HS-27A (cell line): ENCODE measurements around the gene SLC12A3.
"Not testable (repeated sequence)": the region's sequence is repeated elsewhere in the genome, so short reads cannot be mapped to it uniquely, and the experiment has no call there.

Source experiments
- DNase-seq: peaks from one replicate; pipeline ENCODE4 v3.0.0-alpha.2; 2012; ENCODE audit warnings: low read depth, missing footprints

SLC12A3 gene

DNA sequence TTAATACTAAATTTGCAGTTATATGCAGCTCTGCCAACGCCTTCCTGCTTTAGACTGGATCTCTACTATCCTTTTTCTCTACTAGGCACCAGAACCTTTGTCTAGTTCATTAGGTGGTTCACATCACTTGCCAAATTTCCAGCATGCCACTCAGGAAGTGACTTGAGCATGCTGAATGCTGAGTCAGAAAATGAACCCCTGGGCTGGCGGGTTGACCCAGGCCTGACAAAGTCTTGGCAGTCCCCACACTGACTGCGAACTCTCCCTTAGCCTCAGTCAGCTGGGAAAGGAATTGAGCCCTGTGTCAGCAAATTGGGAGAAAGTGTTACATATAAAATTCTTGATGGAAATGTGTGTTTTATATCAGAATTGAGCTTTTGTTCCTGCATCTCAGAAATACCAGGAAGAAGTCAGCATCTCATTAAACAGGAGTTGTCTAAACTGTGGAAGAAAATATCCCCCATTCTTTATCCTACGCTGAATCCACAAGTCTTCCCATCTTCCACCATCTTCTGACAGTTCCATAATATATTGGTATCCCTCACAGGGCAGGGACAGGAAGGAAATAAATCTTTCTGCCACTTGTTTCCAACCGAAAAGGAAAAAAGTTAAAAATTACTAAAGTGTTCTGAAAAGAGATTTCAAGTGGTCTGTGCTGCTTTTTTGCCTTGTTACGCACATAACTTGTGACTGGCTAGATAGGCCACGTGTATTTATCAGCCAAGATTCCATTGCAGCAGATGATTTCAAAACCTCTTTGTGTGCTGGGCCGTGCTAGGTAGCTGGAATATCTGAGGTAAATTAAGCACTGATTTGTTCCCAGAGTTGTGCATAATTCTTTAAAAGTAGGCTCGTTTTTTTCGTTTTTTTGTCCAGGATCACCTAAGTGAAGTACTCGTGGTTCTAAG is 16.7 kb upstream of the SLC12A3 start:
- DNase-seq = peak; percentile 38

DNA sequence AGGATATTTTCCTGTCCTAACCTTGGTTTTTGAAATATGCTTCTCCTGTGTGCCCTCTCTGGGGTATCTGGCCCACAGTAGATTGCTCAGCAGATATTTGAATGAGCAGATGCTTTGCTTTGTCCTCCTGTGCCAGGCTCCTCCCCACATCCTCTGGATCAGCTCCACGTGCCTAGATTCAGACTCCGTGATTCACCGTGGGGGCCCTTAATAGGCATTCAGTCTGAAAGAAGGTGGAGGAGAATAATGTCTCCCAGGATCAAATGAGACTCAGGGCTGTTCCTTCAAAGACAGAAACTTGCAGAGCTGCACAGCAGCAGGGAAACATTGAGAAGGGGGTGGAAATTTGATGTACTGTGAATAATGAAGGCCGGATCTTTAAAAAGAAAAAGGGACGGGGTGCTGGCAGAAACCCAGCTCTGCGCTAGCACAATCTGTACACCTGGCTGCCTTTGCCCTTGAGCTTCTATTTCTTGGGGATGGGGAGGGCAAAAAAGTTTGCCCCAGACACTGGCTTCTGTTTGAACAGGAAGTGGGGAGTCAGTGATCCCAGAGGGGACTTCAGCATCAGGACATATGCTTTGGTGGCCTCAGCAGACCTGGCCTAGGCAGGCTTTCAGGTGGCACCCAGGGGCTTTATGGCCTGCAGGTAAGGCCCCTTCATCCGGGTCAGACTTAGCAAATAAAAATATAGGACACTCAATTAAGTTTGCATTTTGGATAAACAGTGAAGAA is 15.9 kb upstream of the SLC12A3 start:
- DNase-seq = peak; percentile 29

DNA sequence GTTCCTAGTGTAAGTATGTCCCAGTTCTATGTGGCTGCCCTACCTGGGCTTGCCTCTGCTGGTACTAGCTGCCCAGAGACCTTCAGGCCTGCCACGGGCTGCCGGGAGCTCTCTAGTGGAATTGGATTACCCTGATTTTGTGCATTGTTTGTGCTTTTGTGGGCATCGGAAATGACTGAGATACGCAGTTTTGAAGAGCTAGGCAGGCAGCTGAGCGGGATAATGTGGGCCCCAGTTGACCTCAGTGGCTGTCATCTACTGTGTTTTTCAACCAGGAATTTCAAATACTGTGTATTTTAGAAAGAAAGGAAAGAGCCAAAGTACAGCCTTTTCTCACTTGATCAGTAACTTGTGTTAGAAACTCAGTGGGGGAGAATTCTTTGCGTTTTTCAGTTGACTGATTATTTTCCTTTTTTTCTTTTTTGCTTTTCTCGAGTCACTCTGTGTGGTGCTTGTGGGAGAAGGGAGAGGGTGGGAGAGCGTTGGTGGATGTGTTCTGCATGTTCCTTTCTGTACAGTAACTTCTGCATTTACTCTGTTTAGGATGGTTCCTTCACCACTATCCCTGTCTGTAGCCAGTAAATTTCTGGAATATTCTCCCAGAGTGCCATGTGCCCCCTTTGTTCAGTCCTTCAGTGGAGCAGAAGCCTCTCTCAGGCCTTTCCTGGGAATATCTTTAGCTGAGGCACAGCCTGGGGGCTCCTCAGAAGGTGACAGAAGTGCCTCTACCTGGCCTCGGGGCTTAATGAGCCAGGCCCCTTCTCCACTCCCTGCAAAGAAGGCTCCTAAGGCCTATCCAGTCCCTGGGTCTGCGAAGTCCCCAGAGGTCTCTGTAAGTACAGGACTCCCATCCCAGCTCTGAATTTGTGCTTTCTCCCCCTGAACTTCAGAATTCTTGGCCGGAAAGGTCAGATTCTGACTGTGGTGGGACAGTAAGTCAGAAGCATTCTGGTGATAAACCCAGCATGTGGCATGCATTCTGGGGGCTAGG is 15.0 kb upstream of the SLC12A3 start:
- DNase-seq = no peak

DNA sequence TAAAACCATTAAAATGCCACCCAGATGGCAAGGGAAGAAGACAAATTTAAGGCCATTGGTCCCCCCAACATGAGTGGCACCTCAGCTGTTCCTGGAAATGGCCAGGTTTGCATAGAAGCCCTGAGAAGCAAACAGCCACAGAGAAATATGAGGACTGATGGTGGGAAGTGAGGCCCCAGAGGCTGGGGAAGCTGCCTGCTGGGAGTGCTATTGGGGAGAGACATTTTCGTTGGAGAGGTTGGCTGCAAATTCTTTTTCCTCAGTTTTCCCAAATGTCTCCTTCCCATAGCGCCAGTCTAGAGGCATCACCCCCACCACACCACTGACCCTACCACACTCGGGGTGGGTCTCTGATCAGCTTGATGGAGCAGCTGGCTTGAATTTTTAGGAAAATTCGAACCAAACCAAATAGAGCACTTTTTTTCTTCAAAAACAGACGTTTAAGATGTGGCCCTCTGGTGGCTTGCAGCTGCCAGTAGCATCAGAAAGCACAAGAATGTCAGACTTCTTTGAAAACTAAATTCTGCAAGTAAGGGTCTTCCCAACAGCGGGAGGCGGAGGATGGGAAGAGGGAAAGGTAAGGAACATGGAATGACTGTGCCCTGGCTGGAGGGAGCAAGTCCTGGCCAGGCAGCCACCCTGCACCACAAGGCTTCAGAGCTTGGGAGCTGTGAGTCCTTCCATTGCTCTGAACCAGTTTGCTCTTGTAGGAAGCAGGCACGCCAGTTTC is 13.2 kb upstream of the SLC12A3 start:
- DNase-seq = no peak

DNA sequence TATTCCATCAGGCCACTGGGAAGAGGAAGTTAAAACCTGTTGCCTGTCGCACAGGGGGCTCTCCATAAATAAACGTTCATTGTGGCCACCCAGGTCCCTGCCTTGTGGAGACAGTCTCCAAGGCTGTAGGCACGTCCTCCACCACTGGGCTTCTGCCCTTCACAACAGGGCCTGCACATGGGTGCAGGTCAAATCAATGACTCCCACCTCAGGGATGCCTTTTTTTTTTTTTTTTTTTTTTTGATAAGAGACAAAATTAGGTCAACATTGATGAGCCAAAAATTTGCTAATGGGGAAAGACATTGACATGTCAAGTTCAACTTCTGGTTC is 12.6 kb upstream of the SLC12A3 start:
- DNase-seq = no peak

DNA sequence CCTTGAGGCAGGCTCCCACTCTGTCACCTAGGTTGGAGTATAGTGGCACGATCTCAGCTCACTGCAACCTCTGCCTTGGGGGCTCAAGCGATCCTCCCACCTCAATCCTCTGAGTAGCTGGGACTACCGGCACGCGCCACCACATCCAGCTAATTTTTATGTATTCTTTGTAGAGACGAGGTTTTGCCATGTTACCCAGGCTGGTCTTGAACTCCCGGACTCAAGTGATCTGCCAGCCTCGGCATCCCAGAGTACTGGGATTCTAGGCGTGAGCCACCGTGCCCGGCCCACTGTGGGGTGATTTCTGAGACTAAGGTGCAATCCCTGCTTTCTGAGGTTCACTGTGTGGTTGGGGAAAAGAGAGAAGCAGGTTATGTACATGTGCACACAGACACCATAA is 12.0 kb upstream of the SLC12A3 start:
- no peak for DNase-seq

DNA sequence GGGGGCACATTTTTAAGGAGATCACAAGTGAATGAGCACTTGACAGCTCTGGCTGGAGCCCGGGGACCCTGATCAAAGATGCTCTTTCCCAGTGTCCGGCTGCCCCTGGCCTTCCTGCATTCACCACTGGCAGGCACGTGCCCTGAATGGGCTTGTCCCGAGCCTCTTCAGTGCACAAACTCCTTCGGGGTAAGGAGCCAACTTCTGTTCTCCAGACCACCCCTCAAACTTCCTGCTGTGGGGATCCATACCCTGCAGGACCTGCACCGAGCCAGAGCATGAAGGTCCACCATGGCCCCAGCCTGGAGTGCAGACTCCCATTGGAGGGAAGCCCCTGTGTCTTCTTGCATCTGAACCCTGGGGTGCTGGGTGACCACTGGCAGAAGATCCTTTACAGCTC is 9.8 kb upstream of the SLC12A3 start:
- no peak for DNase-seq

DNA sequence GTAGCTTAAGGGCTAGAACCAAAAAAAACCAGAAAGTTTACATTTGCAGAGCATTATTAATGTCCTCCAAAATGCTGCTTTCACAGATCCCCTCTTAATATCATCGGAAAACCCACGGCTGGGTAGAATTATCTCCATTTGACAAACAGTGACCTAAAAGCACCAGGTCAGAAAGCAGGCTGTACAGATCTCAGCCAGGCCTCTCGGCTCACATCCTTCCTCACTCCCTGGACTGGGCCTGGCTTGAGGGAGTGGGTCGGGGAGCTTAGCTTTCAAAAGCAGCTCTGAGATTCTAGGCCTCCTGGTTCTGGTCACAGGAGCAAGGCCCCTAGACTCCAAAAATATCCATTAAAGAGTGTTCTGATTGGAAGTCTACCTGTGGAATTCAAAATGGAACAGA is 9.1 kb upstream of the SLC12A3 start:
- DNase-seq = no peak

DNA sequence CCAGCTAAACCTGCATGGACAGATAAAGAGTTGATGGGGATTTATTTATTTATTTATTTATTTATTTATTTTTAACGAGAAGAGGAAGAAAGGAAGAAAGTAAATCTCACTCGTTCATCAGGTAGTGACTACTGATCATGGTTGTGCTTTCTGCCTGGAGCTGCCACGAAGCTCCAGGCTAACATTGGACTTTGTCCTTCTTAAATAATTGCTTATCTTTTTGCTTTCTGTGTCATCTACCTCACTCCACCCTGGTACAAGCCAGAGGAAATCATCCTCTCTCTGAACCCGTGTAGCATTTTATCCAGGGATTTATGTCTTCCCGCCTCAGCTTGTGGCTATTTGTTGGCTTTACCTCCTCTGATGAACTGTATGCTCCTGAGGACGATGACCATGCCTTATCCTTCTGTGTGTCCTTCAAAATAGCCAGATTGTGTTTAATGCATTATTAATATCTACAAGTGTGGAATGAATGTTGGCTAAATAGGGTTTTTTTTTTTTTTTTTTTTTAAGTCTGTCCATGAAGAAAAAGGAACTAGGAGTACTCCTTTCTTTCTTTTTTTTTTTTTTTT is 8.0 kb upstream of the SLC12A3 start:
- no peak for DNase-seq

DNA sequence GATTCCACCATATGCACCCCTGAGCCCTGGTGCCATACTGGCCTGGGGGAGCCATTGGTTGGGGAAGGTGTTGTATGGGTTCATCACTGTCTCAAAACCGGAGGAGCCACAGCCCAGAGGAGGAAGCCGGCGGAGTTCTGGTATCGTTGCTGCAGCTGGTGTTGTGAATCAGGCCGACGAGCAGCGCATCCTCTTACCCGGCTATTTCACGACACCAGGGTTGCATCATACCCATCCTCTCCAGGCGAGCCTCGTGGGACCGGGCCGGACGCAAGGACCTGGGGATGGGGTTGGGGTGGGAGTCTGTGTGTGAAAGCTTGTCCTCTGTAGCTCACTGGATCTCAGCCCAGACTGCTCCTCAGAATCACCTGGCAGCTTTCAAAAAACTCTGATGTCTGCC is 6.6 kb upstream of the SLC12A3 start:
- no peak for DNase-seq

DNA sequence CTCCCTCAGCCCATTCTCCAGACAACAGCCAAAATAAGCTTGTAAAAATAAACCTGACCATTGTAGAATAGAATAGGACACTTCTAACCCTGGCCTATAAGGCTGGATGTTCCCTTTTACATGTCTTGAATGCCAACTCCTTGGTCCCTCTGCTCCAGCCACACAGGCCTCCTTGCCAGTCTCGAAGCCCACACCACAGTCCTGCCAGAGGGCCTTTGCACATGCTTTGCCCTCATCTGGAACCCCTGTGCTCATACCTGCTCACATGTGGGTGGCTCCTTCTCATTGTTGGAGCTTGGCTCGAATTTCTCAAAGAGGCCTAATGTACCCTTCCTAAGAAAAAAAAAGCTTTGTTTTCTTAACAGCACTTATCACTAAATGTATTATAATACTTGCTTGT is 5.4 kb upstream of the SLC12A3 start:
- no peak for DNase-seq

DNA sequence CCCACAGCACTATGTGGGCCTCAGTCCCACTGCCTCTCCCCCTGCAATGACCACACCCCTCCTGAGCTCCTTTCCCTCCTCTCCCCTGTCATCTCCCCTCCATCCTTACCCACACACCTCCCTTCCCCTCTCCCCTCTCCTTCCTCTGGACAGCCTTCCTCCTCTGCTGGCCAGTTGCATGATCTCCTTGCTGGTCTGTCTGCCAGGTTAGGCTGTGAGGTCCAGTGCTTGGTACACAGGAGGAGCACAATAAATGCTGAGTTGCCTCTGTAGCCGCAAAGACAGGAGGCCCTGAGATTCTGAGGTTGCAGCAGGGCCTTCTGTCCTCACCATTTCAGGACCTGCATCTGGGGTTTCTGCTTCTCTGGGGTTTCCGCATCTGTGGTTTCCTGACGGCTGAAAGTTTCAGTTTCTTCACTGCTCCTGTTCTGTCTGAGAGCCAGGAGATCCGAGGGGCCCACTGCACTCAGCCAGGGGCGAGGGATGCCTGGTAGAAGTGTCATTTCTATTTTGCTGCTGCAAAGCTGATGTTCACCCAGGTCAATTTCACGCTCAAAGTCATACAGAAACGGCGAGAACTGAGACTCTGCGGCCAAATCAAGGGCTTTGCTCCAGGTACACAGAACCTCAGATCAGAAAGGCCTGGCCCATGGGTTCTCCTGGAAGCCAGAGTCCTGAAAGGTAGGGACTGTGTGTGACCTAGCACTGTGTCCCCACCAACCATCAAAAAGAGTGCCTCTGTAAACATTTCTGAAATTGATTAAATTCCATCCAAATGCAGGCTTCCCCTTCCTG is 4.6 kb upstream of the SLC12A3 start:
- DNase-seq = no peak

DNA sequence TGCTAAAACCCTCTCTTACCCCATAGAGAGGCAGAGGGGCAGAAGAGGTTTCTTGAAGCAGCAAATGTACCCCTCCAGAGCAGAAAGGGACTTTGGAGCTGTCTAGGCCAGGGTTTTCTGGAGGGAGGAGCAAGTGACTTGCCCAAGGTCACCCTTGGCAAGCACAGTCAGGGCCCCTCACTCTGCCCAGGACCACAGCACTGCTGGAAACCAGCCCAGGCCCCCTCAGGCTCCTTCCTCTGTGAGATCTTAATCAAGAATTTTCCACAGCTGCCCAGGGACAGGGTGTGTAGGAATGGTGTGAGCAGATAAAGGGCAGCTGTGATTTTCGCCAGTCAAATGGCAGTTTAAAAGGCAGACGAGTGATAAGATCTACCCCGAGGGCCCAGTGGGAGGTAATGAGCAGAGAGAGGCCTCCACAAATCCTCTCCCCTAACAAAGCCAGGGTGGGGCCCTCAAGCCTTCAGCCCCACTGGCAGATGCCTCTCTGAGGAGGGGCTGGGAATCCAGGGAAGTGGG is 3.9 kb upstream of the SLC12A3 start:
- no peak for DNase-seq

DNA sequence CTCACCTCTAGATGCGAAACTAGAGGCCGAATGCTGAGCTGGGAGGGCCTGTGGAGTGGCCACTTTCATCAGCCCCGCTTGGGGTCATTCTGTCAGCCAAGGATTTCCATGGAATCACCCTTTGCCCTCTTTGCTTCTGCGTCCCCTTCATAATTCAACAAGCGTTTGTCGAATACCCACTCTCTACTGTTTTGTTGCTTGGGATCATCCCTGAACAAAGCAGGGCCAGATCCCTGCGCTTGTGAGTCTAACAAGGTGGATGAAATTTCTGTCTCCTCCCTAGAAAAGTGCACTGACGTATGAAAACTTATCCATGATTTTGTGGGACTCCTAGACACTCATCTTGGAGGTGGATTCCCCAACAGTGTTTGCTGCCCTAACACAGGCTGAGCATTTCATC is 3.3 kb upstream of the SLC12A3 start:
- DNase-seq = no peak

DNA sequence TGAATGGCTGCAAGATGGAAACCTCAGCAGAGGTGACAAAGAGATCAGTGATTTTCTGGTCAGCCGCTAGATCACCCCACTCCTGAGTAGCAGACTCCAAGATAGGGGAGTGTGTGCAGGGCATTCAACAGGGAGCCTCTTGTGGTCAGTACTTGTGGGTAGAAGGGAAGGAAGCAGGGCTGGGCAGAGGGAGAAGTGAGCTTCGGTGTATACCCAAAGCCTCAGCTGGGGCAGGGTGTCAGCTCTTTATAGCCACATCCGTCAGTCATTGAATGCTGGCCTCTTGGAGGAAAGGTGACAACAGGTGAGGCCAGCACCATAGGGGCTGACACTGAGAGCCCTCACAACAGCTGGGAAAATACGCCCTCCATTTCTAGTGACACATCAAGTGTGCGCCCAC is 2.2 kb upstream of the SLC12A3 start:
- DNase-seq = no peak

DNA sequence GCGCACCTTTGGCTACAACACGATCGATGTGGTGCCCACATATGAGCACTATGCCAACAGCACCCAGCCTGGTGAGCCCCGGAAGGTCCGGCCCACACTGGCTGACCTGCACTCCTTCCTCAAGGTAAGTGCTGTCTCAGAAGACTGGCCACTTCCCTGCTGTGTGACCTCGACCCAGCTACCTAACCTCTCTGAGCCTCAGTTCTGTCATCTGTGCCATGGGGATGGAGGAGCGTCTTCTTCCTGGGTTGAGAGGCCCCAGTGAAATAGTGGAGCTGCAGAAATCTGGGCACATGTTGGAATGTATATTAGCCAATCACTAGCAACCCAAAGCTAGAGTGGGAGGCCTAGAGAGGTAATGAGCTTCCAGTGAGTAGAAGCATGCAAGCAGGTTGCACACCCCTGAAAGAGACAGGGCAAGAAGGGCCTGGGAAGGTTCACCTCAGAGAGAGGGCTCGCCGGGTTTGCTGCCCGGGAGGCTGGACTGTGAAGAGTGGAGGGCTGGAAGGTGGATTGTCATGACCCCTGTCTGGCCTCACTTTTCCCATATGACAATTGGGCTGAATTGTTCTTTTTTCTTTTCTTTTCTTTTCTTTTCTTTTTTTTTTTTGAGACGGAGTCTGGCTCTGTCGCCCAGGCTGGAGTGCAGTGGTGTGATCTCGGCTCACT is 521 bp downstream of the SLC12A3 start:
- DNase-seq = no peak

DNA sequence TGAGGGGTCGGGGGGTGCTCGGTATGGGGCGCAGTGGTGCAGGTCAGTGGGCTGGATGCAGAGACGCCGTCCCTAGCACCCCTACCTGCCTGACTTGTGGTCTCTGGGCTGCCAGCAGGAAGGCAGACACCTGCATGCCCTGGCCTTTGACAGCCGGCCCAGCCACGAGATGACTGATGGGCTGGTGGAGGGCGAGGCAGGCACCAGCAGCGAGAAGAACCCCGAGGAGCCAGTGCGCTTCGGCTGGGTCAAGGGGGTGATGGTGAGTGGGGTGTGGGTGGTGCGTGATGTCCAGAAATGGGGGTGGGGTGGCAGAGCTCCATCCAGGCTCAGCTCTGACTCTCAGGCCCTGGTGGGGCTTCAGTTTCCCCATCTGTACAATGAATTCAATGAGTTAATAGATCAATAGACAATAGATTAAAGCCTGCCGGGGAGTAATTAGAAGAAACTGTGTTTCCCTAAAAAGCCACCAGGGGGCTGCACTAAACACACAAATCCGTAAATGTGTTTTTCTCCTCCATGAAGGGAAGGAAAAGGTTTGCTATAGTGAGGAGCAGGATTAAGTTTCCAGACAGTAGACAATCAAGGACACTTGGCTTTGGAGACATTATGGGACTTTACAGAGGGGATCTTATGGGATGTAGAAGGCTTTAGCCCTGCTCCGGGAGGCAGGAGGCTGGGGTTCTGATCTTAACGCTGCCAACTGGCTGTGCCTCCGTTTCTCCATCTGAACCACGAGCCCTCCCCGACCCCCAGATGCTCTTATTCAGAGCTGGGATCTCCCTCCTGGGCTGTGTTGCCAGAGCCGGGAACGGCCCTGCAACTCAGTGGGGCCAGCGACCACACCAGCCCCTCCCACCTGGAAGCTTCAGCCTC is 2.2 kb downstream of the SLC12A3 start:
- DNase-seq = no peak

DNA sequence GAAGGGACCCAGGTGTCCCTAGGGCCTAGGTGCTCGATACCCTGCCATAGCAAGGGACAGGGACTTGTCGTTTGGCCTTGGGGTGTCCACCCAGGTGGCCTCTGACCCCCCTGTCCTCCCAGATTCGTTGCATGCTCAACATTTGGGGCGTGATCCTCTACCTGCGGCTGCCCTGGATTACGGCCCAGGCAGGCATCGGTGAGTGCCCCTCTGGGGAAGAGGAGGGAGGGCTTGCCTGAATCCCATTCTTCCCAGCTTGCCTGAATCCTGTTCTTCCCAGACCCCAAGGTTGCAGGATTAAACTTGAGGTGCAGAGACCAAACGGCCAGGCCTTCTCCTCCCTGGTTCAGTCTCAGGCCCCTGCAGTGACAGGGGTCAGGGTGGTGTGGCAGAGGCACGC is 3.2 kb downstream of the SLC12A3 start:
- no peak for DNase-seq

DNA sequence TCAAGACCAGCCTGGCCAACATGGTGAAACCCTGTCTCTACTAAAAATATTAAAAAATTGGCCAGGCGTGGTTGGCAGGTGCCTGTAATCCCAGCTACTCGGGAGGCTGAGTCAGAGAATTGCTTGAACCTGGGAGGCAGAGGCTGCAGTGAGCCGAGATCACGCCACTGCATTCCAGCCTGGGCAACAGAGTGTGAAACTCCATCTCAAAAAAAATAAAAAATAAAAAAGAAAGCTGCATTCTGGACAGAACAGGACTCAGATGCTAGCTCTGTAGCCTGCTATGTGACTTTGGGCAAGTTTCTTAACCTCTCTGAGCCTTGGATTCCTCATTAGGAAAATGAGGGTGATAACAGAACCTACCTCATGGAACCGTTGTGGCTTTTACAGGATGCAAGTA is 3.8 kb downstream of the SLC12A3 start:
- not testable (repeated sequence) for DNase-seq
